ENCODE results near the gene UMAD1. TPM values are rescaled to one million over a fixed set of nuclear protein-coding genes. Genes with fewer than 3 reads are reported as not detected.

The UMAD1 gene
- total and polyA plus RNA-seq, 2 donors (not counting 3 experiments of a cell fraction or from before 2014, with no cell fraction given) = 5.6 to 6.6 TPM

DNA sequence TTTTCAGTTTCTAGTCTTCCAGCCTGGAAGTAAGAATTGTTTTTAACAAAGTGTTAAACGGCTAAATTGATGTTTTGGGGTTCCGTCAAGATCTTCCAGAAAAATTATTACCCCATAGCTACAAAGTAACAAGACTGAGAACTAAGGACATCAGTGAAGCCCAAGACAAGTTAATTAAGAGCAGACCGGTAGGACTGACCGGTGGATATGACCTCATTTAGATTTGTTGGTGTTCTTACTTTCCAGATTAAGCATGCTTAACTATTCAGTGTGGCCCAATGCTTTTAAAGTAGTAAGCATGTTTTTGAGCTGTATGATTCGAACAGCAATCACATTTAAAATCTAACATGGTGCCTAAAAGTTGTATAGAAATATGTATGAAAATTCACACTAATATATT, 151.0 kb downstream of the UMAD1 start:
- BruUV-seq (replicated peaks) = no TSS peak
- Histone ChIP-seq H3K9me3 (replicated peaks; ENCODE audit: control insufficient read depth, insufficient read depth, low read length) (no peaks in the 10 kb centered on the region), H2AFZ (ENCODE audit: low read depth, low read length) (no peak overlapping the region), H3K27me3 (ENCODE audit: control insufficient read depth in 2 of 2, insufficient read depth in 2 of 2, low read length in 2 of 2) (no peaks in the 10 kb centered on the region), H3K4me3 (replicated peaks in 1 of 3; ENCODE audit: insufficient read depth in 1 of 3, low read depth in 1 of 3, low read length in 3 of 3) (no peak overlapping the region), H3K4me1 (ENCODE audit: control insufficient read depth, extremely low read depth, insufficient read depth, low read length) (peaks cover 5% of the 10 kb centered on the region), H4K20me1 (replicated peaks; ENCODE audit: control insufficient read depth, extremely low read depth, insufficient read depth, low read length) (no peaks in the 10 kb centered on the region), H3K9ac (replicated peaks; ENCODE audit: extremely low read depth, insufficient read depth, low read length) (no peak overlapping the region), H3K79me2 (ENCODE audit: control insufficient read depth, insufficient read depth, low read length) (no peaks in the 10 kb centered on the region), H3K9me1 (replicated peaks; ENCODE audit: control insufficient read depth, extremely low read depth, insufficient read depth, low read length) (no peaks in the 10 kb centered on the region), H3K27ac (ENCODE audit: insufficient read depth, low read depth, low read length) (no peak overlapping the region), H3K36me3 (ENCODE audit: control insufficient read depth in 2 of 2, extremely low read depth in 1 of 2, insufficient read depth in 2 of 2, low read length in 2 of 2) (no peaks in the 10 kb centered on the region), H3K4me2 (ENCODE audit: insufficient read depth, low read length) (no peak overlapping the region)
- no peak for DNase-seq (ENCODE audit: low read depth, low spot score)
- TF ChIP-seq EZH2 (IDR thresholded peaks at IDR 0.05; ENCODE audit: borderline replicate concordance, low read depth, low read length, severe bottlenecking) (no peak), POLR2AphosphoS5 (IDR thresholded peaks at IDR 0.05; ENCODE audit: insufficient read depth, low read depth, low read length) (no peak), FOS (IDR thresholded peaks at IDR 0.05; ENCODE audit: borderline replicate concordance, insufficient read depth, low read length) (no peak), MYC (IDR thresholded peaks at IDR 0.05; ENCODE audit: low read depth, low read length) (no peak), GATA2 (IDR thresholded peaks at IDR 0.05; ENCODE audit: insufficient read depth, insufficient read length, low read depth, low read length) (no peak), JUN (IDR thresholded peaks at IDR 0.05; ENCODE audit: borderline replicate concordance, insufficient read depth, insufficient read length, low read depth) (no peak), POLR2A (IDR thresholded peaks at IDR 0.05; ENCODE audit: low read depth, low read length) (no peak)
- TF ChIP-seq, protein P1, sequence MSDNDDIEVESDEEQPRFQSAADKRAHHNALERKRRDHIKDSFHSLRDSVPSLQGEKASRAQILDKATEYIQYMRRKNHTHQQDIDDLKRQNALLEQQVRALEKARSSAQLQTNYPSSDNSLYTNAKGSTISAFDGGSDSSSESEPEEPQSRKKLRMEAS (IDR thresholded peaks at IDR 0.05; ENCODE audit: insufficient read depth, insufficient read length) = no peak
- TF ChIP-seq, protein P2, sequence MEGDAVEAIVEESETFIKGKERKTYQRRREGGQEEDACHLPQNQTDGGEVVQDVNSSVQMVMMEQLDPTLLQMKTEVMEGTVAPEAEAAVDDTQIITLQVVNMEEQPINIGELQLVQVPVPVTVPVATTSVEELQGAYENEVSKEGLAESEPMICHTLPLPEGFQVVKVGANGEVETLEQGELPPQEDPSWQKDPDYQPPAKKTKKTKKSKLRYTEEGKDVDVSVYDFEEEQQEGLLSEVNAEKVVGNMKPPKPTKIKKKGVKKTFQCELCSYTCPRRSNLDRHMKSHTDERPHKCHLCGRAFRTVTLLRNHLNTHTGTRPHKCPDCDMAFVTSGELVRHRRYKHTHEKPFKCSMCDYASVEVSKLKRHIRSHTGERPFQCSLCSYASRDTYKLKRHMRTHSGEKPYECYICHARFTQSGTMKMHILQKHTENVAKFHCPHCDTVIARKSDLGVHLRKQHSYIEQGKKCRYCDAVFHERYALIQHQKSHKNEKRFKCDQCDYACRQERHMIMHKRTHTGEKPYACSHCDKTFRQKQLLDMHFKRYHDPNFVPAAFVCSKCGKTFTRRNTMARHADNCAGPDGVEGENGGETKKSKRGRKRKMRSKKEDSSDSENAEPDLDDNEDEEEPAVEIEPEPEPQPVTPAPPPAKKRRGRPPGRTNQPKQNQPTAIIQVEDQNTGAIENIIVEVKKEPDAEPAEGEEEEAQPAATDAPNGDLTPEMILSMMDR (IDR thresholded peaks at IDR 0.05; ENCODE audit: extremely low read depth in 1 of 2, insufficient read depth in 1 of 2, low read depth in 1 of 2, low read length in 2 of 2) = no peak
- dilution Hi-C loops (cut with MboI; ENCODE audit: extremely low pct_ligation_motif_present, low sequenced_read_pairs) (no loop called here), intact Hi-C loops (cut with micrococcal nuclease) (no loop called here)
- POLR2A ChIA-PET = no interaction called here
- CTCF ChIA-PET = no interaction called here
- no peak for FAIRE-seq
